Measurements from ENCODE around the gene ARL6.
"Not testable (repeated sequence)": the region's sequence is repeated elsewhere in the genome, so short reads cannot be mapped to it uniquely, and the experiment has no call there.

The ARL6 gene

DNA sequence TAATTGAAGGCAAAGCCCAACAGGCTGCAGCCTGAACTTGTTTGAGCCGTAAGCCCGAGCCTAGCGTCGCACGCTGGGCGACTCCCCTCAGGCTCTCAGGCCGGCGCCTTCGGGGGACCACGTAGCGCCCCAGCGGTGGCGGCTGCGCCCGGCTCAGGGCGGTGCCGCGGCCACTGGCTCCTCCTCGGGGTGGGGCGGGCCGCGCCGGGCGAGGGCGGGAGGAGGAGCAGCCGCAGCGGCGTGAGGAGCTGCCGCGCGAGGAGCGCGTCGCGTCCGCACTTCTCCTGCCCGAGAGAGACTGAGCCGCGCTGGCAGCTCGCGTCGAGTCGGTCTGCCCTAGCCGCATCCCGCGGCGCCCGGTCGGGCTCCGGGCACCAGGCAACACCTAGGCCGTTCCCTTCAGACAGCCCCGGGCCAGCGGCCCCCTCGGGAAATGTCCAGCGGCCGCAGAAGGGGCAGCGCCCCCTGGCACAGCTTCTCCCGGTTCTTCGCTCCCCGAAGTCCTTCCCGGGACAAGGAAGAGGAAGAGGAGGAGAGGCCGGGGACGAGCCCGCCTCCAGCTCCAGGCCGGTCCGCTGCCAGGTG lies 57.3 kb downstream of the ARL6 start, which contains the start of gene CRYBG3:
TSS of gene CRYBG3 (plus strand) at position 238 of the 585 bp plus-strand sequence. CDS start at position 434, 196 bp downstream.
- DNase-seq = peak; percentile 80

DNA sequence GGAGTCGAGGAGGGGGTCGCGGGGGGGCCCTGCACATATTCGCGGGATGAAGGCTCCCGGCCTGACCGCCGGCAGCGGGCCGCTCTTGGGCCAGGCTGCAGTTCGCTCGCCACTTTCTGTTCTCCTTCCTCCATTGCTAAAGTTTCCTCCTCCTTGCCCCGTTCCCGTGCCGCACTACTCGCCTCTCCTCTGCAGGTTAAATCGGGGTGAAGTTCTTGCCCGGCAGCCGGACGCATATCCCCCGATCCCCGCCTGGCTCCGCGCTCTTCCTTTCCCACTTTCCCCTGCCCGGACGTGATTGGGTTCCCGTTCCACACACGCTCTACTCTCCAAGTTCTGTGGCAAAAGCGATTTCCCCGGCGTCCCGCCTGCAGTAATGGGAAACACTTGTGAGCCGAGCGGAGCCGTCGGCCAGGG lies 57.8 kb downstream of the ARL6 start:
- peak; percentile 23 for DNase-seq

DNA sequence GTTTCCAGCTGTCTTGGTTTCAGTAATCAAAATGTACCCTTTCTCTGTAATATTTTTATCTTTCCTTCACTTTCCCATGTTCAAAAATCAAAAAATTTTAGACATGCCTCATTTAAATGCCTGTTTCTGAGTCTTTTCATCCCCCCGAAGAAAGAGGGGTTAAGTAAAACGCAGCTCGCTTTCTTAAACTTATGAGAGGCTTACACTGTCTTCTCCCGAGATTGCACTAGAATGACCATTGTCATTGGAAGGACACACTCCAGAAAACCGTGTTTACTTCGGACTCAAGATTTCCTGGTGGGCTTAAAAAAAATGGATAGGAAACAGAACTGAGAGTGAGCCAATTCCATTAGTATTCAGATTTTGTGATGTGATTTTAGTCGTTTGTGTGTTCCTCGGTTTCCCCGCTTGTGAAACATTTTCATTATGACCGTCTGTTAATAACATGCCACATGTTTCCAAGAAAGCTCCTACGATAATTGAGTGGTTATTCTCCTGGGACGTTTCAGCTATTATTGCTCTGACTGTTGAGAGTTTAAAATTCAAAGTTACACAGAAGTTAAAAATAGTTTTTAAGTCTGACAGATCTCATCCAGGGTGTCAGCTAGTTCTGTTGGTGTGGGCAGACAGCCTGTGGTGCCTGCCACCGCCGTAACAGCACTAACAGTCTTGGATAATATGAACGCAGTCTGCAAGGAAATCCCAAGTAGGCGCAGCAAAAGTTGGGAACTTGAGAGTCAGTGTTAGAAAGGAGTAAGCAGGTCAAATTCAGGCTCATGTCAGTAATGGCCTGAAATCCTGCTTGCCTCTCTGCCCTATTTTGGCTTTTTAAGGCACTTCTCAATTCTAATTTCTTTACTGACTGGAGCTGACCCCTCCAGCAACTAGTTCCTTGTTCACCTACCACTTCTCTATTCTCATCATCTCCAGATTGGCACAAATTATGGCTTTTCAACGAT lies 58.8 kb downstream of the ARL6 start:
- DNase-seq = no peak

DNA sequence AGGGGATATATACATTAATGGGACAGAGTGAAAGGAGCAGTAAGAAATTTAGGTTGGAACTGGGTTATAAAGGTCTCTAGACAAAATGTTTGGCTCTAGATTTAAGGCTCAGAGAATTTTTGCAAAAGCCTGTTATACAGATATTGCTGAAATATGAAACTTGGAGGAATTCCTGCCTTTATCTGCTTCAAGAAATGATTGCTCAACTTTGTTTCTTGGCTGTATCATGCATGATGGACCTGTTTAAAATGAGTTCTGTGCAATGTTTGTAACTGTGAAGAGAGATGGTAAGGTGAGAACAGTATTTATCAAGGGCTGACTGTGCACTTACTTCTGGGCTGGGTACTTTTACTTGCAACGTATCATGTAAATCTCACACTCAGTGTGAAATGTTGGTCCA lies 60.5 kb downstream of the ARL6 start:
- DNase-seq = peak; percentile 47

DNA sequence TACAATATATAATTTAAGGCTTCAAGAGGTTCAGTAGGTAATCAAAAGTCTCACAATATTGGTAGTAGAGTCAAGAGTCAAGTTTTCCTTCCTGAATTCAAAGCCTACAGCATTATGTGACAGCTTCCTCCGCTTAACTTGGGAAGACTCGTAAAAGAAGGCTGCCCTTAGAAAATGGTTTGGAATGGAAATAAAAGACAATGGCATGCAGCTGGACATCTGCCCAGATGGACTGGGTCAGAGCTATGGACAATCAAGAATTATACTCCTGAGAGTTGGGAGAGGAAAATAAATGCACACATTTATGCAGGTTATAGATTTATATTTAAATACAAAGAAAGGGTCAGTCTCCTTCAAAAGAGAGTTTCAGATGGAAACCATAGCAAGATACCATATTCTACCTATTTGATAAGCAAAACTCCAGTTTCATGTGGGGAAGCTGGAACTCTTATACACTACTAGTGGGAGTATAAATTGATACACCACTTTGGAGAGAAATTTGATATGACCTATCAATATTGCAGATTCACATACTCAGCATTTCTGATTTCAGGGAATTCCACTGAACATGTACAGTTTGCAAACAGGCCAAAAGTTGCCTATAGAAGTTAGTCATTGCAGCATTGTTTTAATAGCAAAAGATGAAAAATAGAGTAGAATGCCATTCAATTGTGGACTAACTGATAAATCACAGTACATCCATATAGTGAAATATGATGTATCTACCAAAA lies 63.3 kb downstream of the ARL6 start:
- DNase-seq = peak; percentile 17

DNA sequence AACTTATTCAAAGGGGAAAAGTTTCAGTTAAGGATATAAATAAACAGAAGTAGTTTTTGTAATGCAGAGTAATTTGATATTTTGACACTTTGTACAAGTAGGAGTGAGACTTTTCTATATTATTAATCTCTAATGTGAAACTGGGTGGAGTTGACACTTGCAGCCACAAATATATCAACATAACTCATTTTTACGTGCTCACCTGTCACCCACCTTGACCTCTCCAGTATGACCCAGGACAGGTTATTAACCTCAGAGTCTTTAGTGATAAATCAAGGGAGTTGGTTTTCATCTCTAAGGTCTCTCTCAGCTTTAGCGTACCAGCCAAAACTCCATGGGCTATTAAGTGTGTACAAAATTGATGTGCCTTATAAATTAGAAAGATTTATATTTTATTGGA lies 64.6 kb downstream of the ARL6 start:
- DNase-seq = no peak

DNA sequence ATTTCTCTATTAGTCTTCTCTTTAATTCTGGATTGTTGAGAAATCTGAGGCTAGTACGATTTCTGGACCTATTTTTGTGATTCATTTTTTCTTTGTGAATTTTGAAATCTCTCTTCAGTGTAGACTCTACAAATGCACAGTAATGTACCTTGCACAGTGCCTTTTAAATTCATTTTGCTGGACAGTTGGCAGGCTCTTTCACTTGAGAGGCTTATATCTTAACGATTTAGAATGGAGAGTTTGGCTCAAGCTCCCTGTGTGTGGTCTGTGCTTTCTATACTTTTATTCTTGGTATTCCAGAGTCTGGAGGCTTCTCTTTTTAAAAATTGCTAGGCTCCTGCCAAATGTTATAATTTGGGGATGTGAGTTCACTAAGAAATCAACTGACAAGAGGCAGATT lies 66.1 kb downstream of the ARL6 start:
- DNase-seq = no peak

DNA sequence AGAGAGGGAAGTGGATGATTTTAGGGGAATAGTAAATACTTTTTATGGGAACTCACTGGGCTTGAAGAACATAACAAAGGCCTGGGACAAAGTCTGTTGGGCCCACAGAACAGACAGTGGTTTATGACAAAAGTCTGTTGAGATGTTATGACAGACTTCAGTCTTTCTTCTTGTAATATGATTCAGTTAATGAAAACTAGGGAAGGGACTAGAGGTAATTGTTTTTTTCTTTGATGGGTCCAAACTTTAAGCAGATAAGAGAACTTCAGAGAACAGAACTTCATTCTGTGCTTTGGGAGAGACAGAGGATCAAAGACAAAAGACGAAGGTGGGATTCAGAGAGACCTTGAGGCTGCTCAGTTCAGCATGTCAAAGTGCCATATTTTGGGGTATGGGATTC lies 66.6 kb downstream of the ARL6 start:
- no peak for DNase-seq

DNA sequence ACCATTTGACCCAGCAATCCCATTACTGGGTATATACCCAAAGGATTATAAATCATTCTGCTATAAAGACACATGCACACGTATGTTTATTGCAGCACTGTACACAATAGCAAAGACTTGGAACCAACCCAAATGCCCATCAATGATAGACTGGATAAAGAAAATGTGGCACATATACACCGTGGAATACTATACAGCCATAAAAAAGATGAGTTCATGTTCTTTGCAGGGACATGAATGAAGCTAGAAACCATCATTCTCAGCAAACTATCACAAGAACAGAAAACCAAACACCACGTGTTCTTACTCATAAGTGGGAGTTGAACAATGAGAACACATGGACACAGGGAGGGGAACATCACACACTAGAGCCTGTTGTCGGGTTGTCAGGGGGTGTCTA lies 68.6 kb downstream of the ARL6 start:
- DNase-seq = not testable (repeated sequence)

DNA sequence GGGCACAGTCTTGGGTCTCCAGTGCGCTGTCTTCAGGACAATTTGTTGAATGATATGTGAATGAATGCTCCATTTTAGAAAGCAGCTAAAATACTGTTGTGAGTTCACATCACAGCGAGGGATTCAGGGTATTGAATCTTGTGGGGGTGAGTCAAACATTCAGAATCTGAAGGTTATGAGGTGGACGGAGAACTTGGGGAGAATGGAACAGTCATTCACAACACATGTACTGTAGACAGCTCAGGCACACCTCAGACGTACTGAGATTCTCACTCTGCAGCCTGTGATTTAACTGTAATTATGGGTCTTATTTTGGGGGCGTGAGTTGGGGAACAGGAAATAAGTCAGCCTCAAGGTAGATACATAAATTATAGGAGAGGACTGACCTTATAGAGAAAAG lies 71.2 kb downstream of the ARL6 start:
- DNase-seq = peak; percentile 52

DNA sequence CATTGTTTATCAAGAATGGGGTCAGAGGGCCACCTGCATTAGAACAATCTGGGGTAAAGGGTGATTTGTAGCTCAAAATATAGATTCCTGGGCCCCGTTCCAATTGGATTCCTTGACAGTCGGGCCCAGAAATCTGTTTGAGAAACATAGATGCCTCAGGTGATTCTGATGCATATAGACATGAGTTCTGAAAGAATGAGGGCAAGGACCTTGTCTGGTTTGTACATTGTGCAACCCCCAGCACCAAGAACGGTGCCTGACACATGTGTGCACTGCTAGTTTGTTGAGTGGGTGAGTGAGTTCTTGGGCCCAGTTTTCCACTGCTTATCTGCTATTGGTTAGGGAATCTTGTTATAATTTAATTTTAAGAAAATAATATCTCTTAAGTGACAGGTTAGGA lies 73.8 kb downstream of the ARL6 start:
- DNase-seq = peak; percentile 7

DNA sequence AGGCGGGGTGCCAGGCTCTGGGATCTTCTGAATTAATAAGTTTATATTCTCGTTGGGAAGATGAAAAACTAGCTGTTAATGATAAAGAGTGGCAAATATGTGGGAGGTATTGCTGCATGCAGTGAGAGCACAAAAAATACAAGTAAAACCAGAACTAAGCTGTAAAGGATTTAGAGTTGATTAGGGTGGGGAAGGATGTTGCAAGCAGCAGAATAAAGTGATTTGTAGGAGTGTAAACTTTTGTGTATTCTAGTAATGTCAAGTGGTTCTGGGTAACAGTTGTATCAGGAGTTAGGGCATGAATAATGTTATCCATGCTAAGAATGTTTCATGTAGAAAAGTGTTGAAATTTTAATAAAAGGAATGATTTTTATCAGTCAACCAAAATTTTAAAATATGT lies 75.4 kb downstream of the ARL6 start:
- DNase-seq = no peak

DNA sequence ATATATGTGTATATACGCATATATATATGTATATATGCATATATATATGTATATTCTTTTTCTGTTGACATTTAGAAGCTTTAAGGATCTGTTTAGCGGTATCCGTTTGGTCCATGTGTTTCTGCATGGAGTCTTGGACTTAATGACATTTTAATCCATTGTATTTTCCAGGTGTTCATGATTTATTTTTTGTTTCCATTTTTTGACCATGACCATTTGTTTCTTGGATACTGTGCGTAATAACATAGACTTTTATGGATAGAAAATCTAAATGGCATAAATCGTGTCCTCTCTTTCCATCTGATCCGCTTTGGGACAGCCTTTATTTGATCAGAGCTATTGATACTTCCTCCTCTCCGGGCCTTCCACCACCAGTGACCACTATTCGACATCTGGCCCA lies 76.7 kb downstream of the ARL6 start:
- DNase-seq = no peak

DNA sequence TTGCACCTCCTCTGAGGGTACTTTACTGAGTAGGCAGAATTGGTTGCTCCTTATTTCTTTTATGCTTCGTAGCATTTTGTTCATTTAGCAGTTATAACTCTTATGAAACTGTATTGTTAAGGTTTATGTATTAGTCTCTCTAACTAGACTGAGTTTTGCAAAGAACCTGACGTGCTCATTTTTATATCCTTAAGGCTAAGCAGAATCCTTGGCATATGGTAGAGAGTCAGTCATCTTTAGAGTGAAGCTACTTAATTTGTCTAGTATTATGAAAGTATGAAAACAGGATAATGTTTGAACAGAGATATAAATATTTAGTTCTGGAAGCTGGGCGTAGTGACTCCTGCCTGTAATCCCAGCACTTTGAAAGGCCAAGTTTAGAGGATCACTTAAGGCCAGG lies 77.4 kb downstream of the ARL6 start:
- DNase-seq = no peak

DNA sequence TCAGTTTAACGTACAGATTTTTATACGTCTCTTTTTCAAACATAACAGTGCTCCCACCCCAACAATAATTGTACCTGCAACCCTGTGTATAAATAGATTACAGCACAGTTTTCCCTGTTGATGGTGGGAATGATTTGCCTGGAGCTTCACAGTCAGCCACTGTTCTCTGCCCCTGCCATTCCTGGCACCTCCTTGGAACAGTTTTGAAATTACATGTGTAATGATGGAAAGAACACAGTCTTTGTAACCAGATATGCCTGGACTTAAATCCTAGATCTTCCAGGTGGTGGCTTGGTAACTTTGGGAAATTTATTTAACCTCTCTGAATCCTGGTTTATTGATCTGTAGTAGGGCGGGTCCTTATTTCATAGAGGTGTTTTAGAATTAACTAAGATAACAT lies 84.2 kb downstream of the ARL6 start:
- DNase-seq = no peak
